PFSK-1 (cell line): ENCODE data around the gene GLRA1.

ENCODE experiments used
- FOXP2 ChIP-seq: optimal IDR thresholded peaks from 2 replicates; pipeline ENCODE3; 2011; ENCODE audit warnings: borderline replicate concordance, control low read depth, inconsistent platforms; ENCODE audit not compliant: insufficient read depth; ENCODE audit errors: extremely low read length, extremely low read depth
- POLR2AphosphoS5 ChIP-seq: IDR thresholded peaks from 2 replicates; pipeline ENCODE4 v1.6.1; 2012; ENCODE audit warnings: low read depth, mild to moderate bottlenecking, control low read depth, low read length, moderate library complexity
- SIN3A ChIP-seq: IDR thresholded peaks from 2 replicates; pipeline ENCODE4 v1.6.1; 2012; ENCODE audit warnings: mild to moderate bottlenecking, low read length, moderate library complexity, borderline replicate concordance; ENCODE audit not compliant: insufficient read depth
- TAF1 ChIP-seq: IDR thresholded peaks from 2 replicates; pipeline ENCODE4 v1.6.1; 2012; ENCODE audit warnings: low read length, control low read depth, borderline replicate concordance; ENCODE audit not compliant: insufficient read depth
- TF ChIP-seq, protein P1 (sequence below), 2 experiments: IDR thresholded peaks; 2 replicates each; pipeline versions ENCODE4 v1.6.1 to v1.8.0; 2011 to 2012; ENCODE audit warnings: low read depth in 2 of 2, low read length in 2 of 2, control low read depth in 1 of 2, inconsistent platforms in 1 of 2, mild to moderate bottlenecking in 1 of 2, moderate library complexity in 1 of 2; ENCODE audit not compliant: insufficient read depth in 1 of 2

GLRA1 gene

DNA sequence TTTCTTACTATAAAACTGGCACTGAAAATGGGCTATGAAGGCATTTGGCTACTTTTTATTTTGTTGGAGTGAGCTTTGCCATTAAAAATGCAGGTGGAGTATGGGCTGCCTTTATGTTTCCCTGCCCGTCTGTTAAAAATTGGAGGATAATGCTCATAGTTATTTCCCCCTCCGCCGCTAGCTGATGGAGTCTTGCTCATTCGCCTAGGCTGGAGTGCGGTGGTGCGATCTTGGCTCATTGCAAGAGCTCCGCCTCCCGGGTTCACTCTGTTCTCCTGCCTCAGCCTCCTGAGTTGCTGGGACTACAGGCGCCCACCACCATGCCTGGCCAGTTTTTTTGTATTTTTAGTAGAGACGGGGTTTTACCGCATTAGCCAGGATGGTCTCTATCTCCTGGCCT lies 144.3 kb downstream of the GLRA1 start:
- TF ChIP-seq TAF1 = no peak
- TF ChIP-seq, protein P1, sequence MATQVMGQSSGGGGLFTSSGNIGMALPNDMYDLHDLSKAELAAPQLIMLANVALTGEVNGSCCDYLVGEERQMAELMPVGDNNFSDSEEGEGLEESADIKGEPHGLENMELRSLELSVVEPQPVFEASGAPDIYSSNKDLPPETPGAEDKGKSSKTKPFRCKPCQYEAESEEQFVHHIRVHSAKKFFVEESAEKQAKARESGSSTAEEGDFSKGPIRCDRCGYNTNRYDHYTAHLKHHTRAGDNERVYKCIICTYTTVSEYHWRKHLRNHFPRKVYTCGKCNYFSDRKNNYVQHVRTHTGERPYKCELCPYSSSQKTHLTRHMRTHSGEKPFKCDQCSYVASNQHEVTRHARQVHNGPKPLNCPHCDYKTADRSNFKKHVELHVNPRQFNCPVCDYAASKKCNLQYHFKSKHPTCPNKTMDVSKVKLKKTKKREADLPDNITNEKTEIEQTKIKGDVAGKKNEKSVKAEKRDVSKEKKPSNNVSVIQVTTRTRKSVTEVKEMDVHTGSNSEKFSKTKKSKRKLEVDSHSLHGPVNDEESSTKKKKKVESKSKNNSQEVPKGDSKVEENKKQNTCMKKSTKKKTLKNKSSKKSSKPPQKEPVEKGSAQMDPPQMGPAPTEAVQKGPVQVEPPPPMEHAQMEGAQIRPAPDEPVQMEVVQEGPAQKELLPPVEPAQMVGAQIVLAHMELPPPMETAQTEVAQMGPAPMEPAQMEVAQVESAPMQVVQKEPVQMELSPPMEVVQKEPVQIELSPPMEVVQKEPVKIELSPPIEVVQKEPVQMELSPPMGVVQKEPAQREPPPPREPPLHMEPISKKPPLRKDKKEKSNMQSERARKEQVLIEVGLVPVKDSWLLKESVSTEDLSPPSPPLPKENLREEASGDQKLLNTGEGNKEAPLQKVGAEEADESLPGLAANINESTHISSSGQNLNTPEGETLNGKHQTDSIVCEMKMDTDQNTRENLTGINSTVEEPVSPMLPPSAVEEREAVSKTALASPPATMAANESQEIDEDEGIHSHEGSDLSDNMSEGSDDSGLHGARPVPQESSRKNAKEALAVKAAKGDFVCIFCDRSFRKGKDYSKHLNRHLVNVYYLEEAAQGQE (IDR thresholded peaks at IDR 0.05; ENCODE audit: insufficient read depth in 1 of 2, low read depth in 2 of 2, low read length in 2 of 2) = no peak
- TF ChIP-seq FOXP2 = no peak
- TF ChIP-seq POLR2AphosphoS5 = no peak
- no peak for TF ChIP-seq SIN3A

DNA sequence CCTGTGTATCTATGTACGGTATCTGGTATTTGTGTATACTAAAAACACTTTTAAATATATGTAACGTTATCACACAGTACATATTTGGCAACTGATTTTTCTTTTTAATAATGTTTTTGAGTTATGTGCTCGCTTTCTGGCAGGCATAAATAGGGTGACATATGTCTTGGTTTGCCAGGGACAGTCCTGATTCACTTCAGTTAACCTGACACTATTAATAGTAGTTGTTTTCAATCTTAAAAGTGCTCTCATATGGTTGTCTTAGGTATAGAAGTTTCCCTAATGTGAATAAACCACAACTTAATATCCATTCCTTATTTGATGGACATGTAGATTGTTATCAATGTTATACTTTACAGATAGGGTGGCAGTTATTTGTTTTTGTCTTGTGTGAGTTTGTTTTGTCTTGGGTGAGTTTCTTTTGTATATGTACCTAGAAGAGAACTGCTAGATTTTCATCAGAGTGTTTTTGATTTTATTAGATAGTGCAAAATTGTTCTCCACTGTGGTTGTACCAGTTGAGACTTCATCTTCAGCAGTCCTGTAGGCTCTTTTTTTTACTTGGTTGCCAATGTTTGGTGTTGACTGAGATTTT lies 145.0 kb downstream of the GLRA1 start:
- TF ChIP-seq TAF1 = no peak
- TF ChIP-seq POLR2AphosphoS5 = no peak
- TF ChIP-seq FOXP2 = no peak
- no peak for TF ChIP-seq SIN3A
- TF ChIP-seq, protein P1 (IDR thresholded peaks at IDR 0.05; ENCODE audit: insufficient read depth in 1 of 2, low read depth in 2 of 2, low read length in 2 of 2) = no peak

- no peak for TF ChIP-seq SIN3A
- TF ChIP-seq FOXP2 = no peak
- no peak for TF ChIP-seq TAF1
- TF ChIP-seq POLR2AphosphoS5 = no peak
- TF ChIP-seq, protein P1 (IDR thresholded peaks at IDR 0.05; ENCODE audit: insufficient read depth in 1 of 2, low read depth in 2 of 2, low read length in 2 of 2) = no peak
Measured at GRCh38 chr5:151775025-151775606, 149.5 kb downstream of the GLRA1 start.

DNA sequence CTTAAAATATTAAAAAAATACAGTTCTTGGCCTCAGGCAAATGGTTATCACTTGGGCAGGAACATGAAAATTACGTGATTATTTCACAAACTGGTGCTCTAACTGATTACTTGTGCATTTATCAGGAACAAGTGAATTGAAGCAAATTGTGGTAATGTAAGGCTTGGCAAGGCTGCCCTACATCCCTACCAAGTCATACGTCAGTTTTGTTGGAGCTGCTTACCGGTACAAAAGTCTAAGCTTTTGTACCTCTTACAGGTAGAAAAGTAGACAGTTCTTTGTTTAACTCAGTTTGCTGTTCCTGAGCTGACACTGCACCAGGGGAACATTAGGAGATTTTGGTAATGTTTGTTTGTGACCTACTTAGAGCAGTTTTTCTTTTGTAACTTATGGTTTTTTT lies 150.7 kb downstream of the GLRA1 start:
- TF ChIP-seq FOXP2 (no peak), POLR2AphosphoS5 (no peak), SIN3A (no peak), TAF1 (no peak)
- TF ChIP-seq, protein P1 (IDR thresholded peaks at IDR 0.05; ENCODE audit: insufficient read depth in 1 of 2, low read depth in 2 of 2, low read length in 2 of 2) = no peak
